Adrenal gland (tissue), 5 donors: ENCODE data around the gene BOLA2B.

Experiments
- POLR2A ChIP-seq, 2 donors: fragments of 450-650 bp; IDR thresholded peaks; one replicate each; pipeline ENCODE4 v1.6.1; 2017; ENCODE audit warnings: antibody characterized with exemption in 2 of 2, mild to moderate bottlenecking in 2 of 2, moderate library complexity in 1 of 2
- TF ChIP-seq, protein P1 (sequence below), 6 experiments: fragments of 450-650 bp in 4 of 6; fragments of 200-600 bp in 2 of 6; sonication (generic) in 1 of 6; IDR thresholded peaks; 1 replicate in 5 of 6; 2 replicates in 1 of 6; pipeline versions ENCODE4 v1.5.1 to v1.8.0; 2016 to 2021; ENCODE audit warnings: antibody characterized with exemption in 6 of 6, mild to moderate bottlenecking in 2 of 6, moderate library complexity in 1 of 6
- donor health status: DM: no; HTN: no; CAD: no.

DNA sequence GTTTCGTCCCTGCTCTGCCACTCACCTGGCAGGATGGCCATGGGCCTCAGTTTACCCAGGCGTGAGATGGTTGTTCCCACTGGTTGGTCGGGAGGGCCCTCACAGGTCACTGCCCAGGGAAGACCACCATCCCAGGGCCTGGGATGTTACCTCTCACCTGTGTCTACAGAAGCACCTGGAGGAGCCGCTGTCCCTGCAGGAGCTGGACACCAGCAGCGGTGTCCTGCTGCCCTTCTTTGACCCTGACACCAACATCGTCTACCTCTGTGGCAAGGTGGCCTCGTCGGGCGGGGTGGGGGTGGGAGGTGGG lies 6.0 kb downstream of the BOLA2B start:
- TF ChIP-seq, protein P1, sequence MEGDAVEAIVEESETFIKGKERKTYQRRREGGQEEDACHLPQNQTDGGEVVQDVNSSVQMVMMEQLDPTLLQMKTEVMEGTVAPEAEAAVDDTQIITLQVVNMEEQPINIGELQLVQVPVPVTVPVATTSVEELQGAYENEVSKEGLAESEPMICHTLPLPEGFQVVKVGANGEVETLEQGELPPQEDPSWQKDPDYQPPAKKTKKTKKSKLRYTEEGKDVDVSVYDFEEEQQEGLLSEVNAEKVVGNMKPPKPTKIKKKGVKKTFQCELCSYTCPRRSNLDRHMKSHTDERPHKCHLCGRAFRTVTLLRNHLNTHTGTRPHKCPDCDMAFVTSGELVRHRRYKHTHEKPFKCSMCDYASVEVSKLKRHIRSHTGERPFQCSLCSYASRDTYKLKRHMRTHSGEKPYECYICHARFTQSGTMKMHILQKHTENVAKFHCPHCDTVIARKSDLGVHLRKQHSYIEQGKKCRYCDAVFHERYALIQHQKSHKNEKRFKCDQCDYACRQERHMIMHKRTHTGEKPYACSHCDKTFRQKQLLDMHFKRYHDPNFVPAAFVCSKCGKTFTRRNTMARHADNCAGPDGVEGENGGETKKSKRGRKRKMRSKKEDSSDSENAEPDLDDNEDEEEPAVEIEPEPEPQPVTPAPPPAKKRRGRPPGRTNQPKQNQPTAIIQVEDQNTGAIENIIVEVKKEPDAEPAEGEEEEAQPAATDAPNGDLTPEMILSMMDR (IDR thresholded peaks at IDR 0.05), result no peak
- no peak for TF ChIP-seq POLR2A (IDR thresholded peaks at IDR 0.05)
